Endothelial cell of umbilical vein (primary cell): ENCODE data around the gene PTRHD1.

Source experiments
- EZH2 ChIP-seq: IDR thresholded peaks from 2 replicates; pipeline ENCODE4 v1.6.1; 2012; ENCODE audit warnings: borderline replicate concordance, low read depth, mild to moderate bottlenecking, moderate library complexity, low read length, inconsistent platforms; ENCODE audit not compliant: severe bottlenecking
- GATA2 ChIP-seq: IDR thresholded peaks from 2 replicates; pipeline ENCODE4 v1.7.0; 2011; ENCODE audit warnings: low read depth, mild to moderate bottlenecking, moderate library complexity, mixed read lengths, low read length; ENCODE audit not compliant: insufficient read length, insufficient read depth
- MYC ChIP-seq: IDR thresholded peaks from one replicate; pipeline ENCODE4 v1.6.1; 2011; ENCODE audit warnings: mild to moderate bottlenecking, low read depth, low read length
- POLR2A ChIP-seq: IDR thresholded peaks from 2 replicates; pipeline ENCODE4 v1.6.1; 2012; ENCODE audit warnings: low read depth, mild to moderate bottlenecking, control low read depth, low read length
- POLR2AphosphoS5 ChIP-seq: IDR thresholded peaks from 2 replicates; pipeline ENCODE4 v1.6.1; 2012; ENCODE audit warnings: low read depth, mild to moderate bottlenecking, control low read depth, low read length, moderate library complexity; ENCODE audit not compliant: insufficient read depth
- TF ChIP-seq, protein P1 (sequence below), 2 donors: IDR thresholded peaks; 1 replicate in 1 of 2; 2 replicates in 1 of 2; pipeline ENCODE4 v1.5.1; 2011; ENCODE audit warnings: low read length in 2 of 2, mild to moderate bottlenecking in 2 of 2, moderate library complexity in 2 of 2, control low read depth in 1 of 2, inconsistent platforms in 1 of 2, low read depth in 1 of 2; ENCODE audit not compliant: insufficient read depth in 1 of 2; ENCODE audit errors: extremely low read depth in 1 of 2
- TF ChIP-seq, protein P2 (sequence below): IDR thresholded peaks from 2 replicates; pipeline ENCODE4 v1.6.1; 2011; ENCODE audit not compliant: insufficient read depth, insufficient read length

DNA sequence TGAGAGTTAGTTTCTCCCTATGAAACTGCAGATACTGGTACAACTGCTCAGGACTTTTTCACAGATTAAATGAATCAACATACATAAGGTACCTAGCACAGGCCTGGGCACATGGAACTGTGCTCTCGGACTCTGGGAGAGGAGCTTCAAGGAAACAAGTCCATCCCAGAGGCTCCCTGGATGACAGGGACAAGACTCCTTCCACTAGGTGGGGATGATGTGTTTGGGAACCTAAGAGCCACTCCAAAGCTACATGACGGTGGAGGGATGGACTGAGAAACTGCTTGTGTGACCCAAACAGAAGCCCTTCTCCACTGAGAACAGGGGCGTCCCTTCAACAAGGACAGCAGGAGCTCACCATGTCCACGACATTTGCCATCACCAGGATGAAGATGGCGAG lies 37.2 kb upstream of the PTRHD1 start:
- no peak for TF ChIP-seq POLR2A
- no peak for TF ChIP-seq MYC
- TF ChIP-seq, protein P1, sequence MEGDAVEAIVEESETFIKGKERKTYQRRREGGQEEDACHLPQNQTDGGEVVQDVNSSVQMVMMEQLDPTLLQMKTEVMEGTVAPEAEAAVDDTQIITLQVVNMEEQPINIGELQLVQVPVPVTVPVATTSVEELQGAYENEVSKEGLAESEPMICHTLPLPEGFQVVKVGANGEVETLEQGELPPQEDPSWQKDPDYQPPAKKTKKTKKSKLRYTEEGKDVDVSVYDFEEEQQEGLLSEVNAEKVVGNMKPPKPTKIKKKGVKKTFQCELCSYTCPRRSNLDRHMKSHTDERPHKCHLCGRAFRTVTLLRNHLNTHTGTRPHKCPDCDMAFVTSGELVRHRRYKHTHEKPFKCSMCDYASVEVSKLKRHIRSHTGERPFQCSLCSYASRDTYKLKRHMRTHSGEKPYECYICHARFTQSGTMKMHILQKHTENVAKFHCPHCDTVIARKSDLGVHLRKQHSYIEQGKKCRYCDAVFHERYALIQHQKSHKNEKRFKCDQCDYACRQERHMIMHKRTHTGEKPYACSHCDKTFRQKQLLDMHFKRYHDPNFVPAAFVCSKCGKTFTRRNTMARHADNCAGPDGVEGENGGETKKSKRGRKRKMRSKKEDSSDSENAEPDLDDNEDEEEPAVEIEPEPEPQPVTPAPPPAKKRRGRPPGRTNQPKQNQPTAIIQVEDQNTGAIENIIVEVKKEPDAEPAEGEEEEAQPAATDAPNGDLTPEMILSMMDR (IDR thresholded peaks at IDR 0.05; ENCODE audit: extremely low read depth in 1 of 2, insufficient read depth in 1 of 2, low read depth in 1 of 2, low read length in 2 of 2): no peak
- TF ChIP-seq, protein P2, sequence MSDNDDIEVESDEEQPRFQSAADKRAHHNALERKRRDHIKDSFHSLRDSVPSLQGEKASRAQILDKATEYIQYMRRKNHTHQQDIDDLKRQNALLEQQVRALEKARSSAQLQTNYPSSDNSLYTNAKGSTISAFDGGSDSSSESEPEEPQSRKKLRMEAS: no peak
- no peak for TF ChIP-seq EZH2
- TF ChIP-seq GATA2: no peak
- TF ChIP-seq POLR2AphosphoS5: no peak
